Lower leg skin (tissue), 4 donors: ENCODE results near the gene IL17D. TPM values are rescaled to one million over a fixed set of nuclear protein-coding genes. Genes with fewer than 3 reads are reported as not detected.
A peak's percentile ranks its signal among the peaks of the same experiment; 100 is the strongest.

Experiments
- DNase-seq, 2 donors: peaks; one replicate each; pipeline ENCODE4 v3.0.0-alpha.2; 2019; ENCODE audit warnings: low spot score in 2 of 2
- H3K4me3 ChIP-seq: fragments of 200-600 bp; sonication (generic); 2 replicates; pipeline ENCODE4 v1.5.1; 2017; ENCODE audit warnings: mild to moderate bottlenecking, low read depth; ENCODE audit not compliant: poor library complexity, severe bottlenecking
- CTCF ChIP-seq, 3 donors: fragments of 450-650 bp; IDR thresholded peaks; one replicate each; pipeline ENCODE4 v1.5.1; 2016; ENCODE audit warnings: antibody characterized with exemption in 3 of 3, mild to moderate bottlenecking in 3 of 3, moderate library complexity in 2 of 3
- POLR2A ChIP-seq, 2 donors: fragments of 450-650 bp; IDR thresholded peaks; one replicate each; pipeline ENCODE4 v1.6.1; 2016 to 2017; ENCODE audit warnings: antibody characterized with exemption in 2 of 2, mild to moderate bottlenecking in 1 of 2, moderate library complexity in 1 of 2
- WGBS, 2 donors: methylation state at CpG; one replicate each; pipeline ENCODE4 v1.1.5; 2018; 5-methylcytosine and 5-hydroxymethylcytosine counted together
- intact Hi-C: fragments of 100-400 bp; cut with DNase I; formaldehyde crosslinking; loops from one replicate; pipeline ENCODE4 v1.15.0; 2023; ENCODE audit warnings: low total_unique reads
- total RNA-seq, 4 donors: library from RNA; depleted of rRNA; stranded (reverse); fragments of >200 nt; gene quantifications; one replicate each; pipeline ENCODE4 v1.1.0, GENCODE V29; 2016

IL17D gene, protein sequence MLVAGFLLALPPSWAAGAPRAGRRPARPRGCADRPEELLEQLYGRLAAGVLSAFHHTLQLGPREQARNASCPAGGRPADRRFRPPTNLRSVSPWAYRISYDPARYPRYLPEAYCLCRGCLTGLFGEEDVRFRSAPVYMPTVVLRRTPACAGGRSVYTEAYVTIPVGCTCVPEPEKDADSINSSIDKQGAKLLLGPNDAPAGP
- total RNA-seq = 1 to 10 TPM in 3 of 4 donors, under 1 TPM in 1; 0.76 to 3.5 (median 1.9) TPM

DNA sequence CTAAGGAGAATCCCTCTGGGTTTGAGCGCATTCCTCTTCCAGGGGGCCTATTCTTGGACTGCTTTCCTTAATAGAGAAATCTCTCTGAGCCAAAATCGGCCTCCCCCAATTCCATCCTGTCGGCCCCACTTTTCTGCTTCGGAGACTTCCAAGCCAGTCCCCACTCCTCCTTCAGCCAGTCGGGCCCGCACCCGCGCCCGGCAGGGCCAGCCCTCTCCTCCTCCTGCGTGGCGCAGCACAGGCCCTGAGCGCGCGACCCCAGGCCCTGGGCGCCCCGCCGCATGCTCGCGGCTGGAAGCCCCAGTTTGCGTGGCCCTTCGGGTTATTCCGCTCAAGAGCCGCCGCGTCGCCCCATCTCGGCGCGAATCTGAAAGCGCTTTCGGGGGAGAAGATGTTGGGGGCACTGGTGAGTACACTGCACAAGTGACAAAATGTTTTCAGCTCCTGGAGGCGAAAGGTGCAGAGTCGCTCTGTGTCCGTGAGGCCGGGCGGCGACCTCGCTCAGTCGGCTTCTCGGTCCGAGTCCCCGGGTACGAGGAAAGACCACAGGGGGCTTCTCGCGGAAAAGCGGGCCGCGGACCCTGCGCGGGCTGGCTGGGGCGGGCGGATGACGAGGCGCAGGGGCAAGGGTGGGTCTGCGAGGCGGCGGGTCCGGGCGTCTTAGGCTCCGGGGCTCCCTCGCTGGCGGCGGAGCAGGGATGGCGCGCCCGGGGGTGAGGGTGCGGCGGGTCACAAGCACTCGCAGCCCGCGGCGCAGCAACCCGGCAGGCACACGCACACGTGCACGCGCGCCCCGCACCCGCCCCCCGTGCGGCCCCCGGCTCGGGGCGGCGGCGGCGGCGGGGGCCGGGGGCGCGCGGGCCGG, at the start of gene IL17D:
TSS of gene IL17D (plus strand) at position 785 of the 865 bp plus-strand sequence. CDS start 303 bp downstream, outside the sequence.
- H3K4me3 ChIP-seq = peak within 1 kb of the TSS; percentile 36
- 1% methylated on average over 47 to 63 of the region's 94 CpGs for WGBS, 2 donors
- intact Hi-C loops = no loop called here
- DNase-seq = peak in 1 of 2 donors; percentile 79
- no peak for TF ChIP-seq POLR2A (IDR thresholded peaks at IDR 0.05)

DNA sequence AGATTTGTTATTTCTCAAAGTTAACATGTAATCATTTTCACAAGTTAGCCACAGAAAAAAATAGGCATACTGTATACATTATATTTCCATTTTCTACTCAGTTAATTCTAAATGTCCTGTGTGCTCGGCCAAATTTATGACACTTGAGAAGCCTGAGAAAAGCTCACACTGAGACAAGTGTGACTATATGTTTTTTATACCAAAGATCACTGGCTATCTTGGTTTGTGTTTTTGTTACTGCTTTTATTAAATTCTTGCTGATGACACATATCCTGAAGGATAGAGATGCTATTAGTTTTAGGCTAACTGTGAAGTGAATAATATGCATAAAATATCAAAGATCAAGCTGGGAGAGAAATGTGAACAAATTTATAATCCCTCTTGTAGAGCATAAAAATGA, 49.3 kb upstream of the IL17D start:
- no peak overlapping the region for H3K4me3 ChIP-seq
- 89 to 98% methylated on average over 1 of the region's 1 CpG for WGBS, 2 donors
- TF ChIP-seq CTCF (IDR thresholded peaks at IDR 0.05) (no peak), POLR2A (IDR thresholded peaks at IDR 0.05) (no peak)
- DNase-seq = no peak
- intact Hi-C loops = no loop called here

GRCh38 chr13:20658451-20659040, 45.0 kb upstream of the IL17D start:
- intact Hi-C loops = no loop called here
- DNase-seq = no peak
- TF ChIP-seq CTCF (IDR thresholded peaks at IDR 0.05) (no peak), POLR2A (IDR thresholded peaks at IDR 0.05) (no peak)
- no peak overlapping the region for H3K4me3 ChIP-seq
- WGBS, 2 donors = 64 to 67% methylated on average over 5 of the region's 5 CpGs

DNA sequence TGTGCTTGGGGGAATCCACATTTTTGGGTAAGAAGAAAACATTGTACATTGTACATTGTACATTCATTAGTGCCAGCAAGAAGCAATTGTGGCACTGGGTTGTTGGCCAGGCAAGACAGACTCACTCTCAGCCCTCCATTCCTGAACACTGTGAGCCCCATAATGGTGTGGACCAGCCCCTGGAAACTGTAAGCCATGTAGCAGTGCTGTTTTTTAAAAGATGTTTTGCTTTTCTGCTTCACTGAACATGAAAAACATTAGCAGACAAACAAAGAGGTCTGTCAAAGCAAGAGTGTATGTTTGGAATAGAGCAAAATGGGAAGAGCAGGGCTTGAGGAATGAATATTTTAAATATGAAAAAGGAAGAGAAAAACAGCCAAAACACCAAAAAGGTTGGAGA, 39.1 kb upstream of the IL17D start:
- TF ChIP-seq POLR2A (IDR thresholded peaks at IDR 0.05) (no peak), CTCF (IDR thresholded peaks at IDR 0.05) (no peak)
- no peak overlapping the region for H3K4me3 ChIP-seq
- DNase-seq = no peak
- intact Hi-C loops = no loop called here

GRCh38 chr13:20666948-20667347, 36.6 kb upstream of the IL17D start:
- no peak overlapping the region for H3K4me3 ChIP-seq
- 94 to 96% methylated on average over 4 of the region's 4 CpGs for WGBS, 2 donors
- TF ChIP-seq CTCF (IDR thresholded peaks at IDR 0.05) = no peak
- no peak for TF ChIP-seq POLR2A (IDR thresholded peaks at IDR 0.05)
- no peak for DNase-seq
- intact Hi-C loops = no loop called here

DNA sequence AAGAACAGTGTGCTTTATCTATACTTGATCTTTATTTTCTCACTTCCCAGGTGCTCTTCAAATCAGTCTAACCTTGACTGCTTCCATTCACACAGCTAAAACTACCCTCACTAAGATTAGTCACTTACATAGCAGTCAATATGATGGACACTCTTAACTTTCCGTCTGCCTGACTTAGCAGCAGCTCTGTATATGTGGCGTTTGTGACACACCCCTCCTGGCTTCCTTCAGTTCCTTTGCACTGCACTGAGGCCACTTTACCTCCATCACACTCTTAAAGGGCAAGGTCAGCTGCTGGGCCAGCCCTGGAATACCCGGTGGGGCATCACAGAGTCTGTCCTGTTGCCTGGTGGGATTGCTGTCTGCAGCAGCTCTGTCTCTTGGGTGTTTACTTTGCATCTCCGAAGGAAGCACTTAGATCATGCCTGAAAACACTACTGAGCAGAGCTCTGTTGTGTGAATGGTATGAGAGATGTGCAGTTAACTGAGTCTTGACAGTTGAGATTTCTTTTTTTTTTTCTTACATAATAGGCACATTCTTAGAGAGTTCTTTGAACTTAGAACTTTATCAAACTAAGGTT, 35.6 kb upstream of the IL17D start:
- TF ChIP-seq POLR2A (IDR thresholded peaks at IDR 0.05) (no peak), CTCF (IDR thresholded peaks at IDR 0.05) (no peak)
- intact Hi-C loops = no loop called here
- H3K4me3 ChIP-seq = no peak overlapping the region
- no peak for DNase-seq
- 64 to 77% methylated on average over 4 of the region's 4 CpGs for WGBS, 2 donors
